WTC11 (cell line): ENCODE data around the gene RRAGD.

Source experiments
- CREB1 ChIP-seq: sonication (generic); formaldehyde crosslinking; IDR thresholded peaks from 2 replicates; pipeline ENCODE4 v1.8.0; 2023; ENCODE audit warnings: mild to moderate bottlenecking, missing genetic modification reagents
- CTCF ChIP-seq: fragments of 200-600 bp; IDR thresholded peaks from 2 replicates; pipeline ENCODE4 v1.8.0; 2022; ENCODE audit warnings: antibody characterized with exemption
- ERG ChIP-seq: fragments of 250-450 bp; sonication (Bioruptor Pico); IDR thresholded peaks from 2 replicates; pipeline ENCODE4 v1.8.0; 2021; ENCODE audit warnings: mild to moderate bottlenecking
- FOXJ3 ChIP-seq: sonication (generic); formaldehyde crosslinking; IDR thresholded peaks from 2 replicates; pipeline ENCODE4 v1.9.0; 2021; ENCODE audit warnings: missing genetic modification reagents, mild to moderate bottlenecking, borderline replicate concordance
- FOXP4 ChIP-seq: sonication (generic); formaldehyde crosslinking; IDR thresholded peaks from 2 replicates; pipeline ENCODE4 v1.8.0; 2022; ENCODE audit warnings: mild to moderate bottlenecking, missing genetic modification reagents
- GRHL2 ChIP-seq: fragments of 250-450 bp; sonication (Bioruptor Pico); IDR thresholded peaks from 2 replicates; pipeline ENCODE4 v1.8.0; 2022; ENCODE audit warnings: mild to moderate bottlenecking, moderate library complexity; ENCODE audit not compliant: insufficient replicate concordance, severe bottlenecking
- HMGXB4 ChIP-seq: sonication (generic); formaldehyde crosslinking; IDR thresholded peaks from 2 replicates; pipeline ENCODE4 v1.8.1; 2023; ENCODE audit warnings: mild to moderate bottlenecking, moderate library complexity, missing genetic modification reagents
- PREB ChIP-seq: sonication (generic); formaldehyde crosslinking; IDR thresholded peaks from 2 replicates; pipeline ENCODE4 v1.8.1; 2022; ENCODE audit warnings: mild to moderate bottlenecking, missing genetic modification reagents, moderate library complexity, borderline replicate concordance
- RORB ChIP-seq: fragments of 250-450 bp; sonication (Bioruptor Pico); IDR thresholded peaks from 2 replicates; pipeline ENCODE4 v1.9.0; 2021; ENCODE audit warnings: mild to moderate bottlenecking
- SMAD3 ChIP-seq: sonication (generic); formaldehyde crosslinking; IDR thresholded peaks from 2 replicates; pipeline ENCODE4 v1.8.0; 2022; ENCODE audit warnings: missing genetic modification reagents, mild to moderate bottlenecking, borderline replicate concordance
- SP1 ChIP-seq: sonication (generic); formaldehyde crosslinking; conservative IDR thresholded peaks from 2 replicates; pipeline ENCODE4 v1.8.1; 2022; ENCODE audit warnings: missing genetic modification reagents
- TEAD4 ChIP-seq: sonication (generic); formaldehyde crosslinking; IDR thresholded peaks from 2 replicates; pipeline ENCODE4 v1.8.0; 2022; ENCODE audit warnings: mild to moderate bottlenecking, missing genetic modification reagents
- ZNF396 ChIP-seq: fragments of 250-450 bp; sonication (Bioruptor Pico); IDR thresholded peaks from 2 replicates; pipeline ENCODE4 v1.8.0; 2021; ENCODE audit warnings: mild to moderate bottlenecking, moderate library complexity, borderline replicate concordance

- TF ChIP-seq ERG (CRISPR knock-in tag) (no peak), RORB (CRISPR knock-in tag) (no peak), HMGXB4 (no peak), CTCF (no peak), CREB1 (CRISPR knock-in tag) (no peak), PREB (no peak), FOXJ3 (CRISPR knock-in tag) (no peak), SMAD3 (CRISPR knock-in tag) (no peak), GRHL2 (CRISPR knock-in tag) (no peak), SP1 (no peak), ZNF396 (CRISPR knock-in tag) (no peak), FOXP4 (CRISPR knock-in tag) (no peak), TEAD4 (no peak)
These were observed 88.5 kb downstream of the RRAGD start for GRCh38 chr6:89323511-89323971.
